Measurements from ENCODE around the gene ASCL2. TPM values are rescaled to one million over a fixed set of nuclear protein-coding genes. Genes with fewer than 3 reads are reported as not detected.
A peak's percentile ranks its signal among the peaks of the same experiment; 100 is the strongest.

The ASCL2 gene
- total RNA-seq, 1 experiment from 2014 or later = 0.35 TPM

DNA sequence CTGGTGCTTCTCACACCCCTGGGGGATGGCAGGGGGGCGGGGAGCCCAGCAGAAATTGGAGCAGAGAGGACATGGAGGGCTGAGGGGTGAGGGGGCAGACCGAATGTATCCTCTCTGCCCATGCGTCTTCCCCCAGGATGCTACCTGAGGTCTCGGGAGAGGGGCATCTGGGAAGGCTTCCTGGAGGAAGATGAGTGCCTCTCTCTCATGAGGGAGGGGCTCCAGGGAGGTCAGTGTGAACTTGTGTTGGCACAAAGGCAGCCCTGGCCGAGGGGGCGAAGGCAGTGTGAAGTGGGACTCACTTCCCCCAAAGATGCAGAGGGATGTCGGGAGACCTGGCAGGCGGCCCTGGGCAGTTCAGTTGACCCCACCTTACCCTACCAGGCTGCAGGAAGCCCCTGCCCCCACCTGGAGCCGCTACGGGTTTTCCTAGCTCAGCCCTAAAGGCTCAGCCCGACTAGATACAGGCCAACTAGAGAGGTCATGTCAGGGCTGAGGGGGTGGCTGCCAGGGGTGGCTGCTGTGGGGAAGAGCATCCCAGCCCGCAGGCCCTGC lies 10.4 kb downstream of the ASCL2 start:
- DNase-seq = peak; percentile 19
- WGBS (ENCODE audit: extremely low coverage, insufficient read length, low lambda C conversion rate) = no CpG with 5 or more reads among the region's 12 CpGs
- Histone ChIP-seq H3K18ac (ENCODE audit: insufficient read length, low read depth, low read length) (no peak overlapping the region), H3K9ac (ENCODE audit: extremely low read depth, insufficient read length, low read length) (no peak overlapping the region), H2BK12ac (ENCODE audit: insufficient read length, low read depth, low read length) (no peak overlapping the region), H3K23me2 (ENCODE audit: insufficient read length, low read depth, low read length, poor library complexity, severe bottlenecking) (no peaks in the 10 kb centered on the region), H3K4ac (ENCODE audit: low read depth, low read length) (no peak overlapping the region), H3K79me1 (ENCODE audit: insufficient read depth, low read depth, low read length, poor library complexity, severe bottlenecking) (no peaks in the 10 kb centered on the region), H3K9me3 (ENCODE audit: control insufficient read depth, low read depth, low read length) (no peaks in the 10 kb centered on the region), H4K20me1 (ENCODE audit: control insufficient read depth, insufficient read depth, insufficient read length) (peaks cover 2% of the 10 kb centered on the region), H3K27me3 (ENCODE audit: insufficient read depth, low read length) (no peaks in the 10 kb centered on the region), H3K23ac (ENCODE audit: insufficient read length, low read depth, low read length) (no peak overlapping the region), H3T11ph (ENCODE audit: low read length) (no peak overlapping the region), H2BK5ac (ENCODE audit: insufficient read length, low read length) (no peak overlapping the region), H3K4me1 (ENCODE audit: insufficient read depth, low read length) (no peaks in the 10 kb centered on the region), H2BK120ac (ENCODE audit: low read depth, low read length, poor library complexity, severe bottlenecking) (no peak overlapping the region), H3K14ac (ENCODE audit: insufficient read depth, low read length) (no peak overlapping the region), H2BK15ac (ENCODE audit: low read depth, low read length) (no peak overlapping the region), H3K4me2 (ENCODE audit: insufficient read depth, insufficient read length, low read length) (no peak overlapping the region), H4K91ac (ENCODE audit: insufficient read length, low read depth, low read length) (no peak overlapping the region), H2BK20ac (ENCODE audit: low read depth, low read length, poor library complexity, severe bottlenecking) (no peak overlapping the region), H3K56ac (ENCODE audit: insufficient read length, low read depth, low read length) (no peak overlapping the region), H3K27ac (ENCODE audit: insufficient read length, low read depth, low read length) (no peak overlapping the region), H2AK5ac (ENCODE audit: insufficient read length, low read length) (no peak overlapping the region), H4K8ac (replicated peaks; ENCODE audit: insufficient read length, low read depth, low read length) (no peak overlapping the region), H4K5ac (ENCODE audit: insufficient read length, low read depth, low read length) (no peak overlapping the region), H3K79me2 (ENCODE audit: insufficient read depth, low read length) (no peaks in the 10 kb centered on the region), H2AFZ (ENCODE audit: low read length) (no peak overlapping the region)
- TF ChIP-seq, protein P1, sequence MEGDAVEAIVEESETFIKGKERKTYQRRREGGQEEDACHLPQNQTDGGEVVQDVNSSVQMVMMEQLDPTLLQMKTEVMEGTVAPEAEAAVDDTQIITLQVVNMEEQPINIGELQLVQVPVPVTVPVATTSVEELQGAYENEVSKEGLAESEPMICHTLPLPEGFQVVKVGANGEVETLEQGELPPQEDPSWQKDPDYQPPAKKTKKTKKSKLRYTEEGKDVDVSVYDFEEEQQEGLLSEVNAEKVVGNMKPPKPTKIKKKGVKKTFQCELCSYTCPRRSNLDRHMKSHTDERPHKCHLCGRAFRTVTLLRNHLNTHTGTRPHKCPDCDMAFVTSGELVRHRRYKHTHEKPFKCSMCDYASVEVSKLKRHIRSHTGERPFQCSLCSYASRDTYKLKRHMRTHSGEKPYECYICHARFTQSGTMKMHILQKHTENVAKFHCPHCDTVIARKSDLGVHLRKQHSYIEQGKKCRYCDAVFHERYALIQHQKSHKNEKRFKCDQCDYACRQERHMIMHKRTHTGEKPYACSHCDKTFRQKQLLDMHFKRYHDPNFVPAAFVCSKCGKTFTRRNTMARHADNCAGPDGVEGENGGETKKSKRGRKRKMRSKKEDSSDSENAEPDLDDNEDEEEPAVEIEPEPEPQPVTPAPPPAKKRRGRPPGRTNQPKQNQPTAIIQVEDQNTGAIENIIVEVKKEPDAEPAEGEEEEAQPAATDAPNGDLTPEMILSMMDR (conservative IDR thresholded peaks at IDR 0.05) = no peak
- Mint-ChIP-seq H3K36me3 (ENCODE audit: insufficient read depth in 1 of 3, low read depth in 3 of 3) (no peaks in the 10 kb centered on the region), H3K27me3 (ENCODE audit: low read depth) (peaks cover 53% of the 10 kb centered on the region), H3K27ac (no peak overlapping the region), H3K4me1 (no peaks in the 10 kb centered on the region), H3K9me3 (peaks cover 0 to 1% of the 10 kb centered on the region in 2 experiments; a peak in 1 of 5 replicates), H3K4me3 (no peak overlapping the region)

All from H9 (cell line).